CD4-positive, alpha-beta T cell treated with Interleukin-6 for 4 hours (primary cell): ENCODE measurements around the gene SH3TC2.
A peak's percentile ranks its signal among the peaks of the same experiment; 100 is the strongest.

Experiments
- DNase-seq: peaks from one replicate; pipeline ENCODE4 v3.0.0-alpha.2; 2020; ENCODE audit warnings: mixed read lengths

SH3TC2 gene

GRCh38 chr5:149056616-149057165 lies 6.2 kb downstream of the SH3TC2 start:
- no peak for DNase-seq

GRCh38 chr5:149054416-149054815 lies 8.4 kb downstream of the SH3TC2 start:
- DNase-seq: no peak

GRCh38 chr5:149053072-149053695 lies 9.7 kb downstream of the SH3TC2 start:
- no peak for DNase-seq

- DNase-seq: no peak
Observed at GRCh38 chr5:149049371-149049781, 13.5 kb downstream of the SH3TC2 start.

- DNase-seq: no peak
Observed at GRCh38 chr5:149048811-149049210, 14.1 kb downstream of the SH3TC2 start.

- DNase-seq: no peak
Observed at GRCh38 chr5:149047462-149047861, 15.4 kb downstream of the SH3TC2 start.

- DNase-seq: no peak
Observed at GRCh38 chr5:149046196-149046829, 16.5 kb downstream of the SH3TC2 start.

GRCh38 chr5:149045089-149045460 lies 17.8 kb downstream of the SH3TC2 start:
- DNase-seq: no peak

GRCh38 chr5:149044453-149045088 lies 18.3 kb downstream of the SH3TC2 start:
- DNase-seq: no peak

GRCh38 chr5:149043641-149044040 lies 19.2 kb downstream of the SH3TC2 start:
- DNase-seq: no peak

- DNase-seq: no peak
Observed at GRCh38 chr5:149042865-149043264, 20.0 kb downstream of the SH3TC2 start.

- no peak for DNase-seq
Observed at GRCh38 chr5:149041242-149041641, 21.6 kb downstream of the SH3TC2 start.

- no peak for DNase-seq
Observed at GRCh38 chr5:149040421-149040820, 22.4 kb downstream of the SH3TC2 start.

GRCh38 chr5:149039506-149039905 lies 23.4 kb downstream of the SH3TC2 start:
- no peak for DNase-seq

GRCh38 chr5:149038336-149039080 lies 24.4 kb downstream of the SH3TC2 start:
- DNase-seq: no peak

- DNase-seq: no peak
Observed at GRCh38 chr5:149037817-149038216, 25.0 kb downstream of the SH3TC2 start.

- DNase-seq: no peak
Observed at GRCh38 chr5:149036970-149037369, 25.9 kb downstream of the SH3TC2 start.

GRCh38 chr5:149036168-149036567 lies 26.7 kb downstream of the SH3TC2 start:
- DNase-seq: peak; percentile 9

GRCh38 chr5:149035372-149035790 lies 27.5 kb downstream of the SH3TC2 start:
- DNase-seq: peak; percentile 68

- DNase-seq: no peak
Observed at GRCh38 chr5:149030838-149031397, 31.9 kb downstream of the SH3TC2 start.

- DNase-seq: no peak
Observed at GRCh38 chr5:149030392-149030791, 32.5 kb downstream of the SH3TC2 start.

- DNase-seq: no peak
Observed at GRCh38 chr5:149028984-149029383, 33.9 kb downstream of the SH3TC2 start.

GRCh38 chr5:149028161-149028560 lies 34.7 kb downstream of the SH3TC2 start:
- no peak for DNase-seq
